NCI-H187 treated with DMSO at 0.1 percent for 48 hours (cell line): ENCODE data around the gene MTHFD2L.
"Not testable (repeated sequence)": the region's sequence is repeated elsewhere in the genome, so short reads cannot be mapped to it uniquely, and the experiment has no call there.

Source experiments
- DNase-seq: peaks from one replicate; lab custom pipeline; 2025; lab: John Stamatoyannopoulos, UW

Gene MTHFD2L

GRCh38 chr4:74157561-74158465 lies at the start of gene MTHFD2L:
Gene MTHFD2L, plus strand, starts transcription at chr4:74158118. Its CDS starts 21 bp downstream, at chr4:74158139.
- DNase-seq: peak; percentile 70

GRCh38 chr4:74108457-74109115 lies 49.3 kb upstream of the MTHFD2L start:
- DNase-seq: no peak

- DNase-seq: no peak
These were observed 48.6 kb upstream of the MTHFD2L start for GRCh38 chr4:74109116-74109869.

GRCh38 chr4:74109870-74110605 lies 47.9 kb upstream of the MTHFD2L start:
- no peak for DNase-seq

GRCh38 chr4:74110670-74111069 lies 47.2 kb upstream of the MTHFD2L start:
- DNase-seq: no peak

DNA sequence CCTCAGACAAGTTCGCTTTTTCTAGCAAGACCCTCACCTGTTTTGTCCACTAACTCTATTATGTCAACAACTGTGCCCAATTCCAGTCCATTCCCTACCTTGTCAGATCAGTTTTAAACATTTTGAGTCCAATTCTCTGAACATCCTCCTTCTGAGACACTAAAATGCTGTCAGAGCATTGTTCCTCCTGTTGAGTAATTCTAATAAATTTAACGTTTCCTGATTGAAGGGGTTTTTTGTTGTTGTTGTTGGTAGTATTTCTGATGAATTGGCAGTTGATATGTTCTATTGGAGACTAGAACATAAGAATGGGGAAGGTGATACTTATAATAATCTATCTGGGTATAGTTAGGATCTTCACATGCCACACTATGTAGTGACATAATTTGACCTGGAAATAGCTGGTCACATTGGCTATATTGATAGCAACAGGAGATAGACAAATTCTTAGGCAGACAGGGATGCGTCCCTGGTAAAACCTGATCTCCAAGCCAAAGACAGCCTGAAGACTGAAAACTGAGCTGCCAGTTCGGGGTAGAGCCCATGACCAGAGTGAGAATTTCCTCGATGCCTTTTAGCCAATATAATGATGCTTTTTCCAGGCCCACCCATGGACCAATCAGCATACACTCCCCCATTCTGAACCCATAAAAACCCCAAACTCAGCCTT lies 46.5 kb upstream of the MTHFD2L start:
- DNase-seq: no peak

- DNase-seq: no peak
These were observed 45.9 kb upstream of the MTHFD2L start for GRCh38 chr4:74111990-74112389.

GRCh38 chr4:74112399-74113105 lies 45.4 kb upstream of the MTHFD2L start:
- DNase-seq: no peak

- no peak for DNase-seq
These were observed 43.7 kb upstream of the MTHFD2L start for GRCh38 chr4:74114234-74114633.

- no peak for DNase-seq
These were observed 40.8 kb upstream of the MTHFD2L start for GRCh38 chr4:74117024-74117534.

GRCh38 chr4:74118600-74119338 lies 39.1 kb upstream of the MTHFD2L start:
- DNase-seq: no peak

- no peak for DNase-seq
These were observed 37.8 kb upstream of the MTHFD2L start for GRCh38 chr4:74120086-74120485.

DNA sequence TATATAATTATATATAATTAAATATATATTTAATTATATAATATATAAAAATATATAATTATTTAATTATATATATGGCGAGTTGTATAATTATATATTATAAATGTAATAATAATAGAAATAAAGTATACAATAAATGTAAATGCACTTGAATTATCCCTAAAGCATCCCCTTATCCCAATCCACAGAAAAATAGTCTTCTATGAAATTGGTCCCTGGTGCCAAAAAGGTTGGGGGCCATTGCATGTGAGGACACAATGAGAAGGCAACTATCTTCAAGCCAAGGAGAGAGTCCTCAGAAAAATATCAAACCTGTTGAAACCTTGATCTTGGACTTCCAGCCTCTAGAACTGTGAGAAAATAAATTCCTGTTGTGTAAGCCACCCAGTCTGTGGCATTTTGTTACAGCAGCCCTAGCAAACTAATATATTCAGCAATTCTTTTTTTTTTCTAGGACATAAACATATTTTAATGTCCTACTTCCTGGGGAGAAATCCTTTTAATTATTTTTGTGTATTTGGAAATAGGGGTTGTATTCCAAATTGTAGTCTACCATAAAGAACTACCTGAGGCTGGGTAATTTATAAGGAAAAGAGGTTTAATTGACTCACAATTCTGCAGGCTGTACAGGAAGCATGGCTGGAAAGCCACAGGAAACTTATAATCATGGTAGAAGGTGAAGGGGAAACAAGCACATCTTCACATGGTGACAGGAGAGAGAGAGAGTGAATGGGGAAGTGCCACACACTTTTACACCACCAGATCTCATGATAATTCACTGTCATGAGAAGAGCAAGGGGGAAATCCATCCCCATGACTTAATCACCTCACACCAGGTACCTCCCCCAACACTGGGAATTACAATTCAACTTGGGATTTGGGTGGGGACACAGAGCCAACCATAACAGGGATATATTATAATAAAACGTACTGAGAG lies 36.0 kb upstream of the MTHFD2L start:
- no peak for DNase-seq

- DNase-seq: peak; percentile 97
These were observed 34.7 kb upstream of the MTHFD2L start for GRCh38 chr4:74123065-74123728.

GRCh38 chr4:74125029-74125428 lies 32.9 kb upstream of the MTHFD2L start:
- no peak for DNase-seq

DNA sequence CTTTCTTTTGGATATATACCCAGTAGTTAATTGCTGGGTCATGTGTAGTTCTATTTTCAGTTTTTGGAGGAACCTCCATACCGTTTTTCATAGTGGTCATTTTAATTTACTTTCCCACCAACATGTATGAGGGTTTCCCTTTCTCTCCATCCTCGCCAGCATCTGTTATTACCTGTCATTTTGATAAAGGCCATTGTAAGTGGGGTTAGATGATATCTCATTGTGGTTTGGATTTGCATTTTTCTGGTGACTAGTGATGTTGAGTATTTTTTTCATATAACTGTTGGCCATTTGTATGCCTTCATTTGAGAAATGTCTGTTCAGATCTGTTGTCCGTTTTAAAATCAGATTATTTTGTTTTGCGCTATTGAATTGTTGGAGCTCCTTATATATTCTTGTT lies 30.2 kb upstream of the MTHFD2L start:
- no peak for DNase-seq

DNA sequence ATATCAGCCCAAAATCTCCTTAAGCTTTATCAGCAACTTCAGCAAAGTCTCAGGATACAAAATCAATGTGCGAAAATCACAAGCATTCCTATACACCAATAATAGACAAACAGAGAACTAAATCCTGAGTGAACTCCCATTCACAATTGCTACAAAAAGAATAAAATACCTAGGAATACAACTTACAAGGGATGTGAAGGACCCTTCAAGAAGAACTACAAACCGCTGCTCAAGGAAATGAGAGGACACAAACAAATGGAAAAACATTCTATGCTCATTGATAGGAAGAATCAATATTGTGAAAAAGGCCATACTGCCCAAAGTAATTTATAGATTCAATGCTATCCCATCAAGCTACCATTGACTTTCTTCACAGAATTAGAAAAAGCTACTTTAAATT lies 27.1 kb upstream of the MTHFD2L start:
- DNase-seq: not testable (repeated sequence)

GRCh38 chr4:74132188-74132587 lies 25.7 kb upstream of the MTHFD2L start:
- not testable (repeated sequence) for DNase-seq
